Endothelial cell of umbilical vein (primary cell): ENCODE data around the gene P3H2. TPM values are rescaled to one million over a fixed set of nuclear protein-coding genes. Genes with fewer than 3 reads are reported as not detected.

ENCODE experiments used
- BruUV-seq: library from RNA; stranded (reverse); fragments of 400-500 nt; replicated peaks from 2 replicates; lab custom pipeline; 2021; lab: Mats Ljungman, UMichigan
- CTCF ChIA-PET: fragments of 300-600, 350-600 bp; sonication (Branson Sonifier 250); formaldehyde crosslinking; loops from one replicate; lab custom pipeline; 2021; ENCODE audit warnings: antibody characterized with exemption, inconsistent platforms; lab: Charles Lee
- POLR2A ChIA-PET: fragments of 300-600, 350-600 bp; sonication (Branson Sonifier 250); formaldehyde crosslinking; loops from one replicate; lab custom pipeline; 2021; ENCODE audit warnings: antibody characterized with exemption, inconsistent platforms; lab: Charles Lee
- DNase-seq: peaks from one replicate; pipeline ENCODE4 v3.0.0-alpha.2; 2011; ENCODE audit warnings: low read depth, low spot score
- FAIRE-seq: peaks from 2 replicates; lab custom pipeline; 2011; peaks lifted over from hg19 to GRCh38; lab: Jason Lieb, UNC
- H2AFZ ChIP-seq: 2 replicates; pipeline ENCODE4 v1.6.0; 2012; ENCODE audit warnings: low read depth, low read length, control low read depth, inconsistent platforms
- H3K27ac ChIP-seq: 2 replicates; pipeline ENCODE4 v1.5.1; 2011; ENCODE audit warnings: low read depth, mild to moderate bottlenecking, control low read depth, low read length, moderate library complexity; ENCODE audit not compliant: insufficient read depth
- H3K27me3 ChIP-seq, 2 experiments: 2 replicates each; pipeline versions ENCODE4 v1.6.0 to v1.6.1; 2011; ENCODE audit warnings: low read length in 2 of 2, mixed read lengths in 1 of 2; ENCODE audit not compliant: control insufficient read depth in 2 of 2, insufficient read depth in 2 of 2
- H3K36me3 ChIP-seq, 2 experiments: 2 replicates in 1 of 2; 3 replicates in 1 of 2; pipeline ENCODE4 v1.5.1; 2011; ENCODE audit warnings: low read length in 2 of 2, mild to moderate bottlenecking in 1 of 2, moderate library complexity in 1 of 2; ENCODE audit not compliant: control insufficient read depth in 2 of 2, insufficient read depth in 2 of 2; ENCODE audit errors: extremely low read depth in 1 of 2
- H3K4me1 ChIP-seq: 3 replicates; pipeline ENCODE4 v1.5.1; 2011; ENCODE audit warnings: mild to moderate bottlenecking, low read length; ENCODE audit not compliant: control insufficient read depth, insufficient read depth; ENCODE audit errors: extremely low read depth
- H3K4me2 ChIP-seq: 2 replicates; pipeline ENCODE4 v1.6.1; 2011; ENCODE audit warnings: low read length, control low read depth, mixed read lengths; ENCODE audit not compliant: insufficient read depth
- H3K4me3 ChIP-seq, 3 experiments: fragments of 200-600 bp in 1 of 3; sonication (generic), shearing (Covaris generic) in 1 of 3; replicated peaks in 1 of 3; 2 replicates each; pipeline ENCODE4 v1.5.1; 2011 to 2016; ENCODE audit warnings: control low read depth in 3 of 3, low read length in 3 of 3, mild to moderate bottlenecking in 2 of 3, inconsistent platforms in 1 of 3, low read depth in 1 of 3, moderate library complexity in 1 of 3; ENCODE audit not compliant: insufficient read depth in 1 of 3
- H3K79me2 ChIP-seq: 2 replicates; pipeline ENCODE4 v1.6.0; 2012; ENCODE audit warnings: low read length, inconsistent platforms; ENCODE audit not compliant: control insufficient read depth, insufficient read depth
- H3K9ac ChIP-seq: replicated peaks from 2 replicates; pipeline ENCODE3; 2011; ENCODE audit warnings: low read length, control low read depth; ENCODE audit not compliant: insufficient read depth; ENCODE audit errors: extremely low read depth
- H3K9me1 ChIP-seq: replicated peaks from 3 replicates; pipeline ENCODE4 v1.6.0; 2011; ENCODE audit warnings: mild to moderate bottlenecking, low read length; ENCODE audit not compliant: control insufficient read depth, insufficient read depth; ENCODE audit errors: extremely low read depth
- H3K9me3 ChIP-seq: replicated peaks from 2 replicates; pipeline ENCODE4 v1.5.1; 2012; ENCODE audit warnings: low read length, inconsistent platforms; ENCODE audit not compliant: control insufficient read depth, insufficient read depth
- H4K20me1 ChIP-seq: replicated peaks from 2 replicates; pipeline ENCODE3; 2011; ENCODE audit warnings: mild to moderate bottlenecking, low read length; ENCODE audit not compliant: control insufficient read depth, insufficient read depth; ENCODE audit errors: extremely low read depth
- CTCF ChIP-seq, 2 donors: IDR thresholded peaks; 1 replicate in 1 of 2; 2 replicates in 1 of 2; pipeline ENCODE4 v1.5.1; 2011; ENCODE audit warnings: low read length in 2 of 2, mild to moderate bottlenecking in 2 of 2, moderate library complexity in 2 of 2, control low read depth in 1 of 2, inconsistent platforms in 1 of 2, low read depth in 1 of 2; ENCODE audit not compliant: insufficient read depth in 1 of 2; ENCODE audit errors: extremely low read depth in 1 of 2
- EZH2 ChIP-seq: IDR thresholded peaks from 2 replicates; pipeline ENCODE4 v1.6.1; 2012; ENCODE audit warnings: borderline replicate concordance, low read depth, mild to moderate bottlenecking, moderate library complexity, low read length, inconsistent platforms; ENCODE audit not compliant: severe bottlenecking
- FOS ChIP-seq: IDR thresholded peaks from 2 replicates; pipeline ENCODE4 v1.6.1; 2011; ENCODE audit warnings: mild to moderate bottlenecking, low read length, moderate library complexity, borderline replicate concordance; ENCODE audit not compliant: insufficient read depth
- GATA2 ChIP-seq: IDR thresholded peaks from 2 replicates; pipeline ENCODE4 v1.7.0; 2011; ENCODE audit warnings: low read depth, mild to moderate bottlenecking, moderate library complexity, mixed read lengths, low read length; ENCODE audit not compliant: insufficient read length, insufficient read depth
- JUN ChIP-seq: IDR thresholded peaks from 2 replicates; pipeline ENCODE4 v1.6.1; 2011; ENCODE audit warnings: borderline replicate concordance, low read depth; ENCODE audit not compliant: insufficient read length, insufficient read depth
- MAX ChIP-seq: IDR thresholded peaks from 2 replicates; pipeline ENCODE4 v1.6.1; 2011; ENCODE audit not compliant: insufficient read depth, insufficient read length
- MYC ChIP-seq: IDR thresholded peaks from one replicate; pipeline ENCODE4 v1.6.1; 2011; ENCODE audit warnings: mild to moderate bottlenecking, low read depth, low read length
- POLR2A ChIP-seq: IDR thresholded peaks from 2 replicates; pipeline ENCODE4 v1.6.1; 2012; ENCODE audit warnings: low read depth, mild to moderate bottlenecking, control low read depth, low read length
- POLR2AphosphoS5 ChIP-seq: IDR thresholded peaks from 2 replicates; pipeline ENCODE4 v1.6.1; 2012; ENCODE audit warnings: low read depth, mild to moderate bottlenecking, control low read depth, low read length, moderate library complexity; ENCODE audit not compliant: insufficient read depth
- dilution Hi-C: fragments of 300-500 bp; cut with MboI; formaldehyde crosslinking; loops from one replicate; pipeline ENCODE4 v1.15.0; 2019; ENCODE audit warnings: low sequenced_read_pairs; ENCODE audit not compliant: extremely low pct_ligation_motif_present
- intact Hi-C: fragments of 100-400 bp; cut with micrococcal nuclease; formaldehyde crosslinking; loops from one replicate; pipeline ENCODE4 v1.10.0; 2022
- polyA plus RNA-seq, 4 experiments: library from polyadenylated mRNA; depleted of rRNA in 3 of 4; stranded (reverse) in 3 of 4; unstranded in 1 of 4; fragments of >200 nt; gene quantifications; 2 replicates each; pipeline versions ENCODE4 v1.2.1 to v1.2.3, GENCODE V29; 2011 to 2012; ENCODE audit warnings: missing spikeins in 1 of 4
- total RNA-seq: library from RNA; stranded (reverse); gene quantifications from 2 replicates; pipeline ENCODE4 v1.2.3, GENCODE V29; 2021

Gene P3H2
- total and polyA plus RNA-seq, 2 donors (not counting 3 experiments of a cell fraction or from before 2014, with no cell fraction given): 6.6 to 6.8 TPM

GRCh38 chr3:189966843-189967242 is 153.9 kb downstream of the P3H2 start:
- BruUV-seq: no TSS peak
- Histone ChIP-seq H3K4me3 (no peak overlapping the region), H3K36me3 (no peaks in the 10 kb centered on the region), H3K9ac (no peak overlapping the region), H3K4me2 (no peak overlapping the region), H2AFZ (no peak overlapping the region), H3K9me3 (no peaks in the 10 kb centered on the region), H3K27ac (no peak overlapping the region), H3K4me1 (no peaks in the 10 kb centered on the region), H3K79me2 (no peaks in the 10 kb centered on the region), H3K9me1 (no peaks in the 10 kb centered on the region), H4K20me1 (no peaks in the 10 kb centered on the region), H3K27me3 (no peaks in the 10 kb centered on the region)
- dilution Hi-C loops: loop anchor here (25.0 kb wide), 2 partner anchors 245 to 345 kb away; partner anchors contain the start of gene CLDN1
- intact Hi-C loops: loop anchor here (1.0 to 10.0 kb wide), 6 partner anchors 35 to 548 kb away; partner anchors contain the start of genes CLDN1, IL1RAP and P3H2
- CTCF ChIA-PET: interaction anchor here (0.7 to 3.4 kb wide), 30 partner anchors 11 to 730 kb away, joined by 3 to 37 read pairs (median 5); partner anchors contain the start of genes CLDN1 and P3H2
- no peak for DNase-seq
- FAIRE-seq: no peak
- no peak for TF ChIP-seq JUN
- TF ChIP-seq EZH2: no peak
- TF ChIP-seq GATA2: no peak
- no peak for TF ChIP-seq POLR2A
- TF ChIP-seq CTCF (IDR thresholded peaks at IDR 0.05; ENCODE audit: extremely low read depth in 1 of 2, insufficient read depth in 1 of 2, low read depth in 1 of 2, low read length in 2 of 2): no peak
- no peak for TF ChIP-seq FOS
- TF ChIP-seq MYC: no peak
- no peak for TF ChIP-seq MAX
- no peak for TF ChIP-seq POLR2AphosphoS5
- POLR2A ChIA-PET: no interaction called here
